GM23338 (cell line): ENCODE results near the gene SASH1. TPM values are rescaled to one million over a fixed set of nuclear protein-coding genes. Genes with fewer than 3 reads are reported as not detected.

Experiments
- ATAC-seq: fragments of 200-7000 bp; cut with Tn5 transposase; 3 replicates; pipeline ENCODE4 v1.9.1; 2020
- DNase-seq: peaks from one replicate; pipeline ENCODE4 v3.0.0-alpha.2; 2015; ENCODE audit warnings: low spot score
- H2AFZ ChIP-seq: fragments of 200-600 bp; sonication (generic); 2 replicates; pipeline ENCODE4 v1.8.0; 2016; ENCODE audit warnings: antibody characterized with exemption, mild to moderate bottlenecking, moderate library complexity
- H3F3A ChIP-seq: fragments of 200-600 bp; sonication (generic); replicated peaks from 2 replicates; pipeline ENCODE4 v1.8.0; 2017; ENCODE audit warnings: antibody characterized with exemption, mixed run types, low read depth
- H3K27ac ChIP-seq: fragments of 200-600 bp; sonication (generic); 2 replicates; pipeline ENCODE4 v1.6.1; 2016; ENCODE audit warnings: low read depth
- H3K27me3 ChIP-seq: fragments of 200-600 bp; sonication (generic); 2 replicates; pipeline ENCODE4 v1.8.0; 2016; ENCODE audit warnings: mild to moderate bottlenecking, mixed run types, moderate library complexity; ENCODE audit not compliant: insufficient read depth
- H3K36me3 ChIP-seq: fragments of 200-600 bp; sonication (generic); 2 replicates; pipeline ENCODE4 v1.8.0; 2016; ENCODE audit warnings: mild to moderate bottlenecking; ENCODE audit not compliant: insufficient read depth
- H3K4me1 ChIP-seq: fragments of 200-600 bp; sonication (generic); 2 replicates; pipeline ENCODE4 v1.8.0; 2016; ENCODE audit warnings: mild to moderate bottlenecking, moderate library complexity; ENCODE audit not compliant: insufficient read depth
- H3K4me2 ChIP-seq: fragments of 200-600 bp; sonication (generic); 2 replicates; pipeline ENCODE4 v1.7.1; 2017; ENCODE audit warnings: mixed run types
- H3K4me3 ChIP-seq: fragments of 200-600 bp; sonication (generic); 2 replicates; pipeline ENCODE4 v1.6.1; 2016; ENCODE audit warnings: mixed run types
- H3K79me2 ChIP-seq: fragments of 200-600 bp; sonication (generic); replicated peaks from 2 replicates; pipeline ENCODE4 v1.8.0; 2017; ENCODE audit warnings: mild to moderate bottlenecking; ENCODE audit not compliant: insufficient read depth
- H3K9me2 ChIP-seq: fragments of 200-600 bp; sonication (generic); 2 replicates; pipeline ENCODE4 v1.8.0; 2017; ENCODE audit not compliant: insufficient read depth
- H4K20me1 ChIP-seq: fragments of 200-600 bp; sonication (generic); replicated peaks from 2 replicates; pipeline ENCODE4 v1.8.0; 2017; ENCODE audit warnings: mild to moderate bottlenecking; ENCODE audit not compliant: insufficient read depth
- H3K27ac Mint-ChIP-seq: 2 replicates; pipeline ENCODE4 v1.8.0; 2020; ENCODE audit warnings: inconsistent platforms, mild to moderate bottlenecking, moderate library complexity, mixed read lengths
- H3K27me3 Mint-ChIP-seq: 3 replicates; pipeline ENCODE4 v1.8.0; 2022; ENCODE audit warnings: low read depth, mild to moderate bottlenecking, moderate library complexity, mixed read lengths, inconsistent platforms; ENCODE audit not compliant: insufficient read depth, poor library complexity
- H3K36me3 Mint-ChIP-seq: 3 replicates; pipeline ENCODE4 v1.8.0; 2021; ENCODE audit warnings: low read depth, mild to moderate bottlenecking, inconsistent platforms, moderate library complexity, mixed read lengths
- H3K4me1 Mint-ChIP-seq: 3 replicates; pipeline ENCODE4 v1.8.0; 2020; ENCODE audit warnings: mild to moderate bottlenecking, inconsistent platforms, mixed read lengths
- H3K4me3 Mint-ChIP-seq: 3 replicates; pipeline ENCODE4 v1.8.0; 2021; ENCODE audit warnings: moderate library complexity, mild to moderate bottlenecking, inconsistent platforms, mixed read lengths
- H3K9me3 Mint-ChIP-seq: 3 replicates; pipeline ENCODE4 v1.8.0; 2020; ENCODE audit warnings: moderate library complexity, mild to moderate bottlenecking, inconsistent platforms, mixed read lengths
- EZH2phosphoT487 ChIP-seq: fragments of 200-600 bp; sonication (generic); IDR thresholded peaks from one replicate; pipeline ENCODE4 v1.8.1; 2018; ENCODE audit warnings: antibody characterized with exemption; ENCODE audit not compliant: unreplicated experiment
- JUNB ChIP-seq: IDR thresholded peaks from one replicate; pipeline ENCODE4 v1.6.1; 2016; ENCODE audit warnings: antibody characterized with exemption; ENCODE audit not compliant: unreplicated experiment
- REST ChIP-seq: IDR thresholded peaks from one replicate; pipeline ENCODE4 v1.6.1; 2018; ENCODE audit warnings: antibody characterized with exemption; ENCODE audit not compliant: unreplicated experiment
- STAT1 ChIP-seq: IDR thresholded peaks from one replicate; pipeline ENCODE4 v1.6.1; 2016; ENCODE audit warnings: antibody characterized with exemption; ENCODE audit not compliant: unreplicated experiment
- ZNF331 ChIP-seq: fragments of 250-450 bp; sonication (Bioruptor Pico); IDR thresholded peaks from 2 replicates; pipeline ENCODE4 v1.5.0; 2020; ENCODE audit warnings: low read depth, mild to moderate bottlenecking, moderate library complexity
- polyA plus RNA-seq: library from polyadenylated mRNA; unstranded; fragments of >200 nt; fragmentation: Nextera tagmentation; extraction: Ambion mirVana; gene quantifications from 2 replicates; pipeline ENCODE4 v1.2.1, GENCODE V29; 2016
- total RNA-seq: library from RNA; depleted of rRNA; stranded (reverse); fragments of >200 nt; shearing (Covaris generic); gene quantifications from 2 replicates; pipeline ENCODE4 v1.2.3, GENCODE V29; 2014
- TF ChIP-seq, protein P1 (sequence below), 2 experiments: fragments of 200-600 bp in 1 of 2; sonication (generic) in 1 of 2; conservative IDR thresholded peaks; 2 replicates each; pipeline versions ENCODE4 v1.5.1 to v1.6.1; 2016 to 2017; ENCODE audit warnings: antibody characterized with exemption in 2 of 2, low read depth in 2 of 2, mild to moderate bottlenecking in 2 of 2, moderate library complexity in 1 of 2
- TF ChIP-seq, protein P2 (sequence below): IDR thresholded peaks from 2 replicates; pipeline ENCODE4 v1.6.1; 2016; ENCODE audit warnings: antibody characterized with exemption

SASH1 gene
- total and polyA plus RNA-seq, 2 experiments from 2014 or later: 8.2 to 30.2 TPM

DNA sequence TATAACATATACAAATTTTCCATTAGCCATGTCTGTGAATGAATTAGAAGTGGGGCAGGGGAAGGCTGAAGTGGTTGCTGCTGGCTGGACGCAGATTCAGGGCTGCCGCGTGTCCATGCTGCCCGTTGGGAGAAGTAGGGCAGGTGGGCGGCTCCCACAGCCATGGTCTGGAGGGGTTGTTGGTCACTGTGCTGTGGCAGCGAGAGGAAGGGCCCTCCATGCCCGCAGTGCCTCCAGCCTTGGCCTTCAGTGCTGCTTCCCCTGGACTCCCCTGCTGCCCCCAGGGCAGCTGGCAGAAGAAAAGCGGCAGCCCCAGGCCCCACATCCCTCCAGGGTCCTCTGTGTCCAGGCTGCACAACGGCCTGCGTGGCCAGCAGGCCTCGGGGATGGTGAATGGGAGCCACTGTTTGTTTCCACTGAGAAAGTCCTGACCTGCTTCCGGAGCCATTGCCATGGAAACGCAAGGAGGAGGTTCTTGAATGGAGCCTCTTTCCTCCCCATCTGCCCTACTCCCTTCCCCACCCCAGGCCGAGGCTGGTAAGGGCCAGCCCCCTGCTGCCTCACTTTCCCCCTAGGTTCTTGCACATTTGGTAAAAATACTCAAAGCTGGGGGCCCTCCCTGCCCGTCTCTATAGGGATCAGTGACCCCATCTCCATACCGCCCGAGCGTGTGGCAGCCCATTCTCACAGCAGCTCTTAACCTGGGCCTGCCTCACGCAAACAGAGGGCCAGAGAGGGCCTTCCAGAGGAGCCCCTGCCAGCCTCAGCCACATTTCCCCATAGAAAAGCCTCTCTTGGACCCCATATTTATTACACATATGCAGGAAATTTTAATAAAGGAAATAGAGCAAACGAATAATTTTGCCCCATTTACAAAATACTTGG is 113.3 kb downstream of the SASH1 start:
- H3K4me1 Mint-ChIP-seq: peaks cover 10% of the 10 kb centered on the region
- no peaks in the 10 kb centered on the region for H3K9me3 Mint-ChIP-seq
- peaks cover 5% of the 10 kb centered on the region for H3K27me3 Mint-ChIP-seq
- Histone ChIP-seq H3K9me2 (no peaks in the 10 kb centered on the region), H3K27me3 (no peaks in the 10 kb centered on the region), H2AFZ (no peak overlapping the region), H3K36me3 (no peaks in the 10 kb centered on the region), H3K27ac (0 out of 2 replicates have a peak overlapping the region, but pooled peaks have one; percentile 55), H3F3A (no peaks in the 10 kb centered on the region), H4K20me1 (0 out of 2 replicates have a peak, but pooled peaks cover 7% of the 10 kb centered on the region), H3K4me1 (no peaks in the 10 kb centered on the region), H3K79me2 (0 out of 2 replicates have a peak, but pooled peaks cover 3% of the 10 kb centered on the region), H3K4me2 (0 out of 2 replicates have a peak overlapping the region, but pooled peaks have one; percentile 32), H3K4me3 (no peak overlapping the region)
- H3K4me3 Mint-ChIP-seq: no peak overlapping the region
- DNase-seq (peak; percentile 43), ATAC-seq (peak; percentile 66)
- no peaks in the 10 kb centered on the region for H3K36me3 Mint-ChIP-seq
- H3K27ac Mint-ChIP-seq: no peak overlapping the region; the same call in 1 of the 2 replicates
- TF ChIP-seq, protein P1, sequence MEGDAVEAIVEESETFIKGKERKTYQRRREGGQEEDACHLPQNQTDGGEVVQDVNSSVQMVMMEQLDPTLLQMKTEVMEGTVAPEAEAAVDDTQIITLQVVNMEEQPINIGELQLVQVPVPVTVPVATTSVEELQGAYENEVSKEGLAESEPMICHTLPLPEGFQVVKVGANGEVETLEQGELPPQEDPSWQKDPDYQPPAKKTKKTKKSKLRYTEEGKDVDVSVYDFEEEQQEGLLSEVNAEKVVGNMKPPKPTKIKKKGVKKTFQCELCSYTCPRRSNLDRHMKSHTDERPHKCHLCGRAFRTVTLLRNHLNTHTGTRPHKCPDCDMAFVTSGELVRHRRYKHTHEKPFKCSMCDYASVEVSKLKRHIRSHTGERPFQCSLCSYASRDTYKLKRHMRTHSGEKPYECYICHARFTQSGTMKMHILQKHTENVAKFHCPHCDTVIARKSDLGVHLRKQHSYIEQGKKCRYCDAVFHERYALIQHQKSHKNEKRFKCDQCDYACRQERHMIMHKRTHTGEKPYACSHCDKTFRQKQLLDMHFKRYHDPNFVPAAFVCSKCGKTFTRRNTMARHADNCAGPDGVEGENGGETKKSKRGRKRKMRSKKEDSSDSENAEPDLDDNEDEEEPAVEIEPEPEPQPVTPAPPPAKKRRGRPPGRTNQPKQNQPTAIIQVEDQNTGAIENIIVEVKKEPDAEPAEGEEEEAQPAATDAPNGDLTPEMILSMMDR (conservative IDR thresholded peaks at IDR 0.05; ENCODE audit: low read depth in 2 of 2): no peak

DNA sequence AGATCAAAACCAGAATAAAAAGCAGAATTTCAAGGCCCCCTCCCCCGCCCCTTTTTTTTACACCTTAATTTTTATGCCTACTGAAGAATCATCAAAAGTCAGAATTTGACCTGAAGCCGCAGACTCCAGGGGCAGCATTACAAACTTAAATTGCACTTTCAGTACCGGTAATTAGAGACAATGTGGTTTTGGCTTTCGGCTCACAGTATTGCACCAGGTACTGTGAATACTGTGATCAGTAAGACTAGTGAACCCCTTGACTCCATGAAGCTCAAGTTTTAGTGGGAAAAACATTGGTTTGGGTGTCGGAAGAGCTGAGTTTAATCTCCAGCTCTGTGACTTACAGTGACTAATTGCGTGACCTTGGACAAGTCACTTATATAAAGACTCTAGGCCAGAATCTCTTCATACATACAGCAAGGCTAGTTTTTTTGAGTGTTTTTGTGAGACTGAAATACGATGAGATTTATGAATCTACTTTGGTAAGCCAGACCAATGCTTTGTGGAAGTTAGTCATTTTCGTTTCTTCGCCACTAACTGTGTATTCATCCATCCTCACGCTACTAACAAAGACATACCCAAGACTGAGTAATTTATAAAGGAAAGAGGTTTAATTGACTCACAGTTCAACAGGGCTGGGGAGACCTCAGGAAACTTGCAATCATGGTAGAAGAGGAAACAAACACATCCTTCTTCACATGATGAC is 114.7 kb downstream of the SASH1 start:
- H3K27me3 Mint-ChIP-seq: peaks cover 3% of the 10 kb centered on the region
- H3K27me3 ChIP-seq: no peaks in the 10 kb centered on the region
- no peaks in the 10 kb centered on the region for H3K4me1 ChIP-seq
- ATAC-seq (no peak), DNase-seq (no peak)
- no peaks in the 10 kb centered on the region for H3K9me3 Mint-ChIP-seq
- 0 out of 2 replicates have a peak overlapping the region, but pooled peaks have one; percentile 14 for H3K27ac ChIP-seq
- H3K36me3 ChIP-seq: no peaks in the 10 kb centered on the region
- H3F3A ChIP-seq: no peaks in the 10 kb centered on the region
- no peaks in the 10 kb centered on the region for H3K36me3 Mint-ChIP-seq
- H3K79me2 ChIP-seq: 0 out of 2 replicates have a peak, but pooled peaks cover 3% of the 10 kb centered on the region
- H3K4me2 ChIP-seq: no peak overlapping the region
- H3K4me1 Mint-ChIP-seq: peaks cover 10% of the 10 kb centered on the region
- H4K20me1 ChIP-seq: 0 out of 2 replicates have a peak, but pooled peaks cover 7% of the 10 kb centered on the region
- H3K27ac Mint-ChIP-seq: peak overlapping the region; percentile 1; the same call in 1 of the 2 replicates
- no peak overlapping the region for H3K4me3 Mint-ChIP-seq
- H3K9me2 ChIP-seq: no peaks in the 10 kb centered on the region
- H3K4me3 ChIP-seq: no peak overlapping the region
- H2AFZ ChIP-seq: no peak overlapping the region
- no peak for TF ChIP-seq STAT1
- TF ChIP-seq EZH2phosphoT487: no peak
- TF ChIP-seq, protein P2, sequence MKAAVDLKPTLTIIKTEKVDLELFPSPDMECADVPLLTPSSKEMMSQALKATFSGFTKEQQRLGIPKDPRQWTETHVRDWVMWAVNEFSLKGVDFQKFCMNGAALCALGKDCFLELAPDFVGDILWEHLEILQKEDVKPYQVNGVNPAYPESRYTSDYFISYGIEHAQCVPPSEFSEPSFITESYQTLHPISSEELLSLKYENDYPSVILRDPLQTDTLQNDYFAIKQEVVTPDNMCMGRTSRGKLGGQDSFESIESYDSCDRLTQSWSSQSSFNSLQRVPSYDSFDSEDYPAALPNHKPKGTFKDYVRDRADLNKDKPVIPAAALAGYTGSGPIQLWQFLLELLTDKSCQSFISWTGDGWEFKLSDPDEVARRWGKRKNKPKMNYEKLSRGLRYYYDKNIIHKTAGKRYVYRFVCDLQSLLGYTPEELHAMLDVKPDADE: no peak
- no peak for TF ChIP-seq ZNF331
- TF ChIP-seq JUNB: no peak
- TF ChIP-seq, protein P1 (conservative IDR thresholded peaks at IDR 0.05; ENCODE audit: low read depth in 2 of 2): no peak
- no peak for TF ChIP-seq REST
